Kidney epithelial cell (primary cell): Measurements from ENCODE around the gene OVOL1. TPM values are rescaled to one million over a fixed set of nuclear protein-coding genes. Genes with fewer than 3 reads are reported as not detected.

ENCODE experiments used
- DNase-seq: peaks from one replicate; pipeline ENCODE4 v3.0.0-alpha.2; 2010; ENCODE audit warnings: low read depth
- H3K27me3 ChIP-seq: 2 replicates; pipeline ENCODE4 v1.6.0; 2011; ENCODE audit warnings: low read length; ENCODE audit not compliant: control insufficient read depth, insufficient read depth
- H3K36me3 ChIP-seq: 2 replicates; pipeline ENCODE4 v1.5.1; 2011; ENCODE audit warnings: low read length; ENCODE audit not compliant: control insufficient read depth, insufficient read depth
- H3K4me3 ChIP-seq: 2 replicates; pipeline ENCODE4 v1.5.1; 2011; ENCODE audit warnings: low read depth, mild to moderate bottlenecking, control low read depth, low read length
- total RNA-seq: library from RNA; depleted of rRNA; stranded (reverse); fragments of >200 nt; gene quantifications from 2 replicates; pipeline ENCODE4 v1.2.3, GENCODE V29; 2015
- TF ChIP-seq, protein P1 (sequence below): IDR thresholded peaks from 2 replicates; pipeline ENCODE4 v1.5.1; 2011; ENCODE audit warnings: mild to moderate bottlenecking, moderate library complexity, low read length, control low read depth, inconsistent platforms; ENCODE audit not compliant: insufficient read depth, poor library complexity, severe bottlenecking

The OVOL1 gene
- total RNA-seq, 1 donor from 2014 or later, result 17.8 TPM

DNA sequence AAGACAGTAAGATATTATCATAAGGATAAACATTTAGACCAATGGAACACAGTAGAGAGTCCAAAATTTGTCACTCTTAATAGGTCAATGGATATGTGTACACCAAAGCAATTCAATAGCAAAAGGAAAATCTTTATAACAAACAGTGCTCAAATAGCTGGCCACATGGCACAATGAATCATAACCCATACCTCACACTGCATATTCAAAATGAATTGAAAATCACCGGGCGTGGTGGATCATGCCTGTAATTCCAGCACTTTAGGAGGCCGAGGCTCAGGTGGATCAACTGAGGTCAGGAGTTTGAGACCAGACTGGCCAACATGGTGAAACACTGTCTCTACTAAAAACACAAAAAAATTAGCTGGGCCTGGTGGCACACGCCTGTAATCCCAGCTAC, 55.3 kb downstream of the OVOL1 start:
- no peak overlapping the region for H3K4me3 ChIP-seq
- no peaks in the 10 kb centered on the region for H3K36me3 ChIP-seq
- no peak for DNase-seq
- TF ChIP-seq, protein P1, sequence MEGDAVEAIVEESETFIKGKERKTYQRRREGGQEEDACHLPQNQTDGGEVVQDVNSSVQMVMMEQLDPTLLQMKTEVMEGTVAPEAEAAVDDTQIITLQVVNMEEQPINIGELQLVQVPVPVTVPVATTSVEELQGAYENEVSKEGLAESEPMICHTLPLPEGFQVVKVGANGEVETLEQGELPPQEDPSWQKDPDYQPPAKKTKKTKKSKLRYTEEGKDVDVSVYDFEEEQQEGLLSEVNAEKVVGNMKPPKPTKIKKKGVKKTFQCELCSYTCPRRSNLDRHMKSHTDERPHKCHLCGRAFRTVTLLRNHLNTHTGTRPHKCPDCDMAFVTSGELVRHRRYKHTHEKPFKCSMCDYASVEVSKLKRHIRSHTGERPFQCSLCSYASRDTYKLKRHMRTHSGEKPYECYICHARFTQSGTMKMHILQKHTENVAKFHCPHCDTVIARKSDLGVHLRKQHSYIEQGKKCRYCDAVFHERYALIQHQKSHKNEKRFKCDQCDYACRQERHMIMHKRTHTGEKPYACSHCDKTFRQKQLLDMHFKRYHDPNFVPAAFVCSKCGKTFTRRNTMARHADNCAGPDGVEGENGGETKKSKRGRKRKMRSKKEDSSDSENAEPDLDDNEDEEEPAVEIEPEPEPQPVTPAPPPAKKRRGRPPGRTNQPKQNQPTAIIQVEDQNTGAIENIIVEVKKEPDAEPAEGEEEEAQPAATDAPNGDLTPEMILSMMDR, result no peak
- no peaks in the 10 kb centered on the region for H3K27me3 ChIP-seq

DNA sequence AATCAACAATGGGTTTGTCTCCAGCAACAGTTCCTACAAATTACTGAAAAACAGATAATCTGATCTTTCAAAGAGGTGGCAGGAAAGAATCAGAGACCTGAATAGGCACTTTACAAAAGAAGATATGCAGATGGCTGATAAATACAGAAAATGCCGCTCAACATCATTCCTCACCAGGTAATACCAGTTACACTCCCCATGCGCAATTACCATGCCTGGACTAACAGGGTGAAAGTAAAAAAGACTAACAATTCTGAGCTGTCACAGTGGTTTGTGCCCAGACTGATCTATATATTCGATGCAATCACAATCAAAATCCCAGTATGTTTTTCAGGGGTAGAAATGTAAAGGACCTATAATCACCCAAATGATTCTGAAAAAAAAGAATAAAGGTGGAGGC, 56.9 kb downstream of the OVOL1 start:
- TF ChIP-seq, protein P1, result no peak

DNA sequence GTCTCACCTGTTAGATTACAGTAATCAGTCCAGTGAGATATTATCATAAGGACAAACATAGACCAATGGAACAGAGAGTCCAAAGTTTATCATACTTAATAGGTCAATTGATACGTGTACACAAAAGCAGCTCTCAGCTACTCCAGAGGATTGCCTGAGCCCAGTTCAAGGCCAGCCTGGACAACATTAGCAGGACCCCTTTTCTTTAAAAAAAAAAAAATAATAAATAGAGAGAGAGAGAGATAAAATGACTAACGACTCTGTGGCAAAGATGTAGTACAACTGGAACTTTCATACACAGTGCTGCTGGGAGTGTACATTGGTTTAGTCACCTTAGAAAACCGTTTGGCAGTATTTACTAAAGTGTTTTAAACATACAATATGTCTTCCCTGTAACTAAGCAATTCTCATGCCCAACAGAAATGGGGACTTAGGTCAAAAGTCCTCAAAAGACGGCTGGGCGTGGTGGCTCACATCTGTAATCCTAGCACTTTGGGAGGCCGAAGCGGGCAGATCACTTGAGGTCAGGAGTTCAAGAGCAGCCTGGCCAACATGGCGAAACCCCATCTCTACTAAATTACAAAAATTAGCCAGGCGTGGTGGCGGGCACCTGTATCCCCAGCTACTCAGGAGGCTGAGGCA, 57.5 kb downstream of the OVOL1 start:
- H3K4me3 ChIP-seq, result no peak overlapping the region
- TF ChIP-seq, protein P1, result no peak
- DNase-seq, result no peak
- no peaks in the 10 kb centered on the region for H3K36me3 ChIP-seq
- no peaks in the 10 kb centered on the region for H3K27me3 ChIP-seq

More for the DNA sequence above, 56.9 kb downstream of the OVOL1 start:
- Histone ChIP-seq H3K4me3 (no peak overlapping the region), H3K27me3 (no peaks in the 10 kb centered on the region), H3K36me3 (no peaks in the 10 kb centered on the region)
- DNase-seq, result no peak

Other genes with a start within 250 kb of the OVOL1 start
- gene LTBP3, start 228.7 kb upstream of the OVOL1 start, total RNA-seq, result 116 and 122 TPM in 2 replicates
- gene ZNRD2, start 216.6 kb upstream of the OVOL1 start, total RNA-seq, result 67.3 and 91.6 TPM in 2 replicates
- 63.9 and 68.5 TPM in 2 replicates for gene FAM89B, start 214.5 kb upstream of the OVOL1 start, total RNA-seq
- gene EHBP1L1, start 211.0 kb upstream of the OVOL1 start, total RNA-seq, result 19.5 and 20.9 TPM in 2 replicates
- gene KCNK7, start 191.3 kb upstream of the OVOL1 start, total RNA-seq, result not detected in 2 replicates
- 58.3 and 60.8 TPM in 2 replicates for gene MAP3K11, start 172.8 kb upstream of the OVOL1 start, total RNA-seq
- 61.9 and 71.2 TPM in 2 replicates for gene PCNX3, start 171.3 kb upstream of the OVOL1 start, total RNA-seq
- 19.6 and 25.8 TPM in 2 replicates for gene SIPA1, start 149.0 kb upstream of the OVOL1 start, total RNA-seq
- gene RELA, start 124.1 kb upstream of the OVOL1 start, total RNA-seq, result 64.3 and 103 TPM in 2 replicates
- 65.5 and 73.3 TPM in 2 replicates for gene KAT5, start 74.8 kb upstream of the OVOL1 start, total RNA-seq
- gene RNASEH2C, start 66.3 kb upstream of the OVOL1 start, total RNA-seq, result 43.1 and 50.1 TPM in 2 replicates
- 21.5 and 21.7 TPM in 2 replicates for gene AP5B1, start 6.1 kb upstream of the OVOL1 start, total RNA-seq
- 1.4 and 1.9 TPM in 2 replicates for gene SNX32, start 46.9 kb downstream of the OVOL1 start, total RNA-seq
- 1,640 and 1,825 TPM in 2 replicates for gene CFL1, start 71.1 kb downstream of the OVOL1 start, total RNA-seq
- 63.6 and 77.5 TPM in 2 replicates for gene MUS81, start 73.4 kb downstream of the OVOL1 start, total RNA-seq
- gene EFEMP2, start 85.7 kb downstream of the OVOL1 start, total RNA-seq, result 54.1 and 62.0 TPM in 2 replicates
- gene CTSW, start 92.8 kb downstream of the OVOL1 start, total RNA-seq, result not detected in 2 replicates
- 142 and 144 TPM in 2 replicates for gene FIBP, start 101.4 kb downstream of the OVOL1 start, total RNA-seq
- gene CCDC85B, start 103.6 kb downstream of the OVOL1 start, total RNA-seq, result 48.9 and 58.9 TPM in 2 replicates
- 44.2 and 46.5 TPM in 2 replicates for gene FOSL1, start 113.3 kb downstream of the OVOL1 start, total RNA-seq
- 19.7 and 19.9 TPM in 2 replicates for gene C11orf68, start 132.0 kb downstream of the OVOL1 start, total RNA-seq
- gene DRAP1, start 132.4 kb downstream of the OVOL1 start, total RNA-seq, result 106 and 141 TPM in 2 replicates
- not detected in 2 replicates for gene TSGA10IP, start 158.4 kb downstream of the OVOL1 start, total RNA-seq
- gene SART1, start 174.7 kb downstream of the OVOL1 start, total RNA-seq, result 32.6 and 37.2 TPM in 2 replicates
- 33.4 and 59.0 TPM in 2 replicates for gene EIF1AD, start 215.1 kb downstream of the OVOL1 start, total RNA-seq
- gene BANF1, start 215.4 kb downstream of the OVOL1 start, total RNA-seq, result 73.8 and 87.3 TPM in 2 replicates
- 59.8 and 61.3 TPM in 2 replicates for gene CST6, start 224.9 kb downstream of the OVOL1 start, total RNA-seq
- 0.29 TPM in 1 of 2 replicates, not detected in the other for gene CATSPER1, start 239.4 kb downstream of the OVOL1 start, total RNA-seq